GDM1 (cell line): ENCODE results near the gene C12orf42.
A peak's percentile ranks its signal among the peaks of the same experiment; 100 is the strongest.
"Not testable (repeated sequence)": the region's sequence is repeated elsewhere in the genome, so short reads cannot be mapped to it uniquely, and the experiment has no call there.

ENCODE experiments used
- DNase-seq: peaks from one replicate; lab custom pipeline; 2025; lab: John Stamatoyannopoulos, UW

The C12orf42 gene

DNA sequence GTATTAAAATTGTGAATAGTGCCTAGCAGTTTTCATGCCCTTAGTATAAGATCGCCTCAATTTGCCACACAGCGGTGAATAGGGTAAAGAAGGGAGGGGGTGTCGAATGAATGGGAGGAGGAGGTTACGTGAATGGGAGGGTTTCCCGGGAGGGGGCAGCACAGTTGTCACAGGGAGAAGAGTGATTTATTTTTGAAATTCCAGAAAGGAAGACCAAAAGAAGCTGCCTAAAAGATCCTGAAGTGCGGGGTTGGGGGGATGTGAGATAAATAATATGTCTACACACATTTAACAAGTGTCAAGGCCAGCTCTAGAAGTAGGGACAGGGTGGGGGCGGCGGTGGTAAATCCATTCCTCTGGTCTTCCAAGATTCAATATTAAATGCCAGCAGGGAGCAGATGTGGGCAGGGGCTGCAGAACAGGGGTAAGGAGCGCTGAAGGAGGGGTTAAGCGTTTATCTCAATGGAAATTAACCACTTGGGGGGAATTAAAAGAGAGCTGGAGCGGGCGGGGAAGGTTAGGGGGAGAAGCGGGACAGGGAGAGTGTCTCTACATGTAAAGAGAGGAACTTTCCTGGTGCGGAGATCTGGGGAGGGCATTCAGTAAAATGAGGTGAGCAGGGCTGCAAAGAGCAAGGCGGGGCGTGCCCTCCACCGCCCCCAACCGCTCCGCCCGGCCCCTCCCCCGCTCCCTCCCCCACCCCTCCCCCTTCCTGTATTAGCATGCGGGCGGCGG is 867 bp downstream of the C12orf42 start:
- no peak for DNase-seq

DNA sequence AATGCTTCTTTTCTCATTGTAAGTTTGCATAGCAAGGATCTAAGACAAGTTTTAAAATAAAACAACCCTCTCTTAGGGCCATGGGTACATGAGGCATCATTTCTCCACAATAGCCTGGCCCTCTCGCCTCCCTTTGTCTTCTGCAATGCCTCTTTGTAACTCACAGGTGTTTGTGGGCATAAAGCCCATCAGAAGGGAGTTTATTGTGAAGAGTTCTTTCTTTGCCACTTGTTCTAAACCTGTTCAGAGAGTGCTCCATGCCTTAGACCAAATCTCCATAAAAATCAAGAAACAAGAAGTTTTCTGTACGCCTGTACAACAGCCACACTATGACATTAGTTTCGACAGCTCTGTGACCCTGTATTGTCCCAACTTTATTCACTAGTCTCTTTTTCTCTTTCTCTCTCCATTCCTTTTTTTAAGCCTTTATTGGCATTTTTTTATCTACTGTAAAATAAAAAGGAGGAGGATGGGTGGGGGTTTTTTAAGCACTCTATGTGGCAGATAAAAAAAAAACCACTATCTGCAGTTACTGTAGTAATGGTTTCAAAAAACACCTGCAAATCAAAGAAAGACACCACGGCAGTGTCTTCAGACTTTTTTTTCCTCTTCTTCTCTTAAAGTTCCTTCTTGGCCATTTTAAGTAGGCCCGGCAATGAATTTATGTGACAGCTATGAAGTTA is 1.6 kb downstream of the C12orf42 start:
- DNase-seq = no peak

DNA sequence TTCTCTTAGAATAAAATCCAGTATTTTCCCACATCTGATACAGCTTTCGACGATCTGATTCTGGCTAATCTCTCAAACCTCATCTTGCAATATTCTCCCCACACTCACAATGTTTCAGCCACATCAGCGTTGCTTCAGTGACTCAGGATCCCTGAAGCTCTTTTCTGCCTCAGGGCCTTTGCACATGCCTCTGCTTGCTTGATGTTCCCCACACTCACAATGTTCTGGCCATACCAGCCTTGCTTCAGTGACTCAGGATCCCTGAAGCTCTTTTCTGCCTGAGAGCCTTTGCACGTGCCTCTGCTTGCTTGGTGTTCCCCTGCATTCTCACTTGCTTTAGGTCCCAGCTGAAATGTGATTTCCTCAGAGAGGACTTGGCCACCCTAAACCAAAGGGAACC is 2.6 kb downstream of the C12orf42 start:
- DNase-seq = no peak

DNA sequence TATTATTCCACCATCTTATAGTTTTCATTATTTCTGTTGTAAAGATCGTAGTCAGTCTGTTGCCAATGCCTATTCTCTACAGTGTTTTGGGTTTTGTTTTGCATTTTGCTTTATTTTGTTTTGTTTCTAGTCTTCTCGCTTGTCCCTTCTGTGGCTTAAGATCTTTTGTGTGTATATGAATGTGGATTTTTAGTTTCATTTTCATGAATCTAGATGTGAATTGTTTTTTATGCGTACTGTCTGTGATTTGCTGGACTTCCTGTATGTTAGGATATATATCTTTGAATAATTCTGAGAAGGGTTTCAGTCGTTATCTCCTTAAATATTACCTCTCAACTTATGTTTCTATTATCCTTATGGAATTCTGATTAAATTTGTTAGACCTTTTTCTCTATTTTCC is 13.4 kb downstream of the C12orf42 start:
- no peak for DNase-seq

DNA sequence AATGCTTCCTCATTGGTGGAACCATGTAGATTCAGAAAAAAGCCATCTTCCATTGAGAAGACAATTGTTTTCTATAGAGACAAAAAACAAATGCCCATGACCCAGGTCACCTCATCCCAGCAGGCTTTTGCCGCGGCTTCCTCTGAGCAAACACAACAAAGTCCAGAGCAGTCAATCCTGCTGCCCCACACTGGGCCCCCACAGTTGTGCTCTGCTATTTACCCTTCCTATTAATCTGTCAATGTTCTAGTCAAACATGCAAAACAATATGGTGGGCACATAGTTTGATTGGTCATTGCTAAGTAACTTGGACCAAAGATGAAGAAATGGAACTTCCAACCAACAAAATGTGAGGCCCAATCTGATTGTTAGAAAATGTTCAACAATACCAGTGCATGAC is 20.7 kb downstream of the C12orf42 start:
- DNase-seq = no peak

DNA sequence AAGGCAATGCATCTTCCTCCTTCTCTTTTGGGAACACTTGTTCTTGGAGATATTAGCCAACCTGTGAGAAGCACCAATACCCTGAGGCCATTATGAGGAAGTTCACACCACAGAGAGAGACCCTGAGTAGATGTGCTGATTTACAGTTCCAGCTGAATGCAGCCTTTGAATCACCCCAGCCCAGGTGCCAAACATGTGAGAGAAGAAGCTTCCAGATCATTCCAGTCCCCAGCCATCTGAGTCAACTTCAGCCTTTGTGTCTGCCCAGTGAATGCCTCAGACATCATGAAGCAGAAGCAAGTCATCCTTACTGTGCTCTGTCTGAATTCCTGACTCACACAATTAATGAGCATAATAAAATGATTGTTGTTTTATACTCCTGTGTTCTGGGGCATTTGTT is 25.1 kb downstream of the C12orf42 start:
- no peak for DNase-seq

DNA sequence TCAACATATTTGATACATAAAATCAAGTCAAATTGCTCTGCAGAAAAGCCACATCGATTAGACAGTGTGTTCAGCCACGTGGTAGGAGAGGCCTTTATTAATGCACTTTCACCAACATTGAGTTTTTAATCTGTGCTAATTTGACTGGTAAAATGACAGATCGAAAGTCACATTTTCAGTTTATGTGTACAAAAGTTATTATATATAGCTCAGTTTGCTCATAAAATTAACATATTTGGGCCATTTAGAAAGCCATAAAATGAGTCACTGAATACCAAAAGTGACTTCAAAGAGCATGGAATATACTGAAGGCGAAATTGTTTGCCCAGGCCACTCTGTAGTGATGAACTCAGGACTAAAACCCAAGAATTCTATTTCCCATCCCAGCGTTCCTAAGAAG is 26.0 kb downstream of the C12orf42 start:
- DNase-seq = no peak

DNA sequence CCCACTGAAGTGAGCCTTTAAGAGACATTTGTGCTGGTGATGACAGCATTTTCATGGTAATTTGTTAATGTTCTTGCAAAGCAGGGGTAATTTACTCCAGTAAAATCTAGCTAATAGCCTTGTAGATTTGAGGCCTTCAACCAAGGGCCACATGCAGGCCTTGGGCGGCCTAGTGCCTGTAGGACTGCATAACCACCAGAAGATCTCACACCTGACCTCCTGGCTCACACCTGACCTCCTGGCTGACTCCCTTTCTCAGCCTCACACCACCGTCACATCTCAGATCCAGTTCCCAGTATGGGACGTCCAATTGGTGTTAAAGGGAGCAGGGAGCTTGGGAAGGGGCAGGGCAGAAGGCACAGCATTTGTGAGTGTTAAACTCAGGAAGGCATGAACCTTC is 26.9 kb downstream of the C12orf42 start:
- DNase-seq = no peak

DNA sequence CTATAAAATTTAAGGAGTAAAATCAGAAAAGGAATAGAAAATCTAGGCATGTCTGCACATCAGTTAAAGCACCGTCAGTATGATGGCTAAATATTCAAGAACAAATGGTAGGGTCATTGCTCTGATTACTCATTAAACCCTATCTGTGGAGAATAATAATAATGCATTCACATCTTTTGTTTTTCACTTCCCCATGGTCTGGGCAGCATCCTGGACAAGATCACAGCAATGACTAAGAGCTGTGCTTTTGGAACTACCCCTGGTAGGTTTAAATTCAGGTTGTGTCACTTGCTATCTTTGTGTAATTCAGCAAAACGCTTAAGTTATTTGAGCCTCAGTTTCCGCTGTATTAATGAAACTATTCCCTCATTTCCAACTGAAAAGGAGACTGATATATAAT is 33.1 kb downstream of the C12orf42 start:
- DNase-seq = no peak

DNA sequence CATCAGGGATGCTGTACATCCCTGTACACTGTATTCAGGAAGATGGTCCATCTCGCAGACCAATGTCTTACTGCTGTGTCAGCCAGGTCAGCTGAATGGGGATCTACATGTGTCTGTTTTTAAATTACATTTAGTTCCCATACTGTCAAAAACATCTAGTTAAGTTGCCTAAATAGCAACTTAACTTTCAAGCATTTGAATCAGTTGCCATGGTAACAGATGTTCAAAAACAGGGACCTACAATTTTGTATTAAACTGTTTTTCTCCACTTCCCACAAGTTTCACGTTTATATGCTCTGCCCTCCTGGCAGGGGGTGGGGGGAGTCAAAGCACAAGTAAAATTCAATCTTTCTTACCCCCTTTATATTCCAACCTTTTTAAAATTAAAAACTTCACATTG is 38.3 kb downstream of the C12orf42 start:
- no peak for DNase-seq

DNA sequence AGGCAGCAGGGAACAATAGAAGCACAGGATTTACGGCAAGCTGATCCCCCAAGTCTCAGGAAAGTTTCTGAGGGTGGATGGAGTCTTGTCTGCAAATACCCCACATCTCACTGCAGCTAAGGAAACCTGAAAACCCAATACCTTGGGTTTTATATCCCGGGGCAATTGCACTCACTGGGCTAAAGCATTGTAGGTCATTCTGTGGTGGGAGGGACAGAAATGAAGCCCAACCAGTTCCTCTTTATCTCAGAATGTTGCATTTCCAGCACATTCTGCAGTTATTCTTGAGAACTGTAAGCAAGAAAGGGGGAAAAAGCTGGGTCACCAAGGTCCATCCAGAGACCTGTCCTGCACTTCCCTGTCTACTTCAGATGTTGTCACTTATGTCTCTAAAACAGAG is 39.8 kb downstream of the C12orf42 start:
- DNase-seq = no peak

DNA sequence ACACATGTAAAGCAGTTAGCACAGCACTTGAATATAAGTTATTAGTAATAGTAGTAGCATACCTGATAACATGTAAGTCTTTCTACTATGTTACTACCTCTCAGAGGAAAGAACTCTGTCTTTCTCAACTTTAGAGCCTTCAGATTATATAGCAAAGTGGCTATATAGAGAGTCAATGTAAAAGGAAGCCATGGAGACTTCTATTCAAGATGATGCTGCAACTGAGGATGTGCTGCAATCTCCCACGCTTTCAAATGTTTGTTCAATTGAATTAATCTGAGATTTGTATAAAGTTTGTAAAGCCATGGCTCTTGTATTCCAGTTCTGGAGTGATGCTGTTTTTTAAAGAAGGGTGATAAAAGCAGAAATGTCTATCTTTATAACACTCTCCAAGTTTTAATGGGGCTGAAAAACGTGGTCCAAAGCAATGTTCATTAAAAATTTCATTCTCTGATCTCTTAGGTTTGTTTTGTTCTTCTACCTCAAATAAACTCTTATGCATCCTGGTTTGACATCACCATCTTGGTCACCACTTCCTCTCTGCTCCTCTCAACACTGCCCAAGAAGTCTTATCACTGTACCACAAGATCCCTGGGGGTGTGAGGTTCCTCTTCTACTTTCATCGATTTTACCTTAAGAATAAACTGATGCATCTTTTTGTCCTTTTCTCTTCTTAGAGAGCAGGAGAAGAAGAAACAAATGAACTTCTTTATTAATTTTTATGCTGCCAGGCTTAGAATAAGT is 40.6 kb downstream of the C12orf42 start:
- DNase-seq = peak; percentile 80

DNA sequence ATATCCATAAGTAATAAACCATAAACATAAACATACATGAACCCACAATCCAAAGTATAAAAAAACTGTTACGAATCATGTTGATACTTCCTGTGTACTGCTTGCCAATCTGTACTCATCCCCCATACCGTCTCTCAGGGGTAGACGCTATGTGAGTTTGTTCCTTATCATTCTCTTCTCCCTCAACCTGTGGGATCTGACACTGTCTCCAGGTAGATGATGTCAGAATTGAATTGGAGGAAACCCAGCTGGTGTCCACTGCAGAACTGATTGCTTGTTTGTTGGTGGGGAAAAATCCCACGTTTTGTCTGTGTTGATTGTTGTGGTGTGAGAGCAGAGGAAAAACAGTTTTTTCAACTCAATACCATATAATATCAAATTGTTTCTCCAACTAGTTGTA is 50.8 kb downstream of the C12orf42 start:
- no peak for DNase-seq

DNA sequence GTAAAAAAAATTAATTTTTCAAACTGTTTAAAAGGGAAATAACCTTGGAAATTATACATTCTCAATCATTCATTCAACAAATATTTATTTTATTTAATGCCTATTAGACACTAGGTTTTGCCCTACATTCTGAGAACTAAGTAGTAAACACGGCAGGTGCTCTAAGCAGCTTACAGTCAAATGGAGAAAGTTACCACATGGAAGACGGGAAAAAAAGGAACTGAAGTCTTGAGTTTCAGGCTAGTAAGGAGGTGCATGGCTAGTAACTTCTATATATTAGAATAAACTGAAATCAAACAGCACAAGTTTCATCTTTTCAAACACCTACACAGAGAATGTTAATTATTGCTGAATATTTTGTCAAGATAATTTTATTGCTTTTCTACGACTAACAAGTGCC is 52.9 kb downstream of the C12orf42 start:
- DNase-seq = no peak

DNA sequence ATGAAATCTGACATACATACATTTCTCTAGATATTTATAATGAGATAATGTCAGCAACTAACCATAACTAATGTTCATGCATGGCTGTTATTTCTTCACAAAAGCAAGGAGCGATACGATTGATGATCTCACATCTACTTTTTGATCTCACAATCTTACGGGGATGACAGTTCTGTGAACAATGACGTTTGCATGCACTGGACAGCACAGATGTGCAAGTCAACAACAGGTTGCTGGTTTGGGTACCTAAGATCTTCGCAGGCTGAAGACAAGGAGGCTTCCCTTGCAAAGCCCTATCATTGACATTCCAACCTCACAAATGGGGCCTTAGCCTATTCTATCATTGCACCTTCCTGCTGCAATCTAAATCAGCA is 53.6 kb downstream of the C12orf42 start:
- no peak for DNase-seq

DNA sequence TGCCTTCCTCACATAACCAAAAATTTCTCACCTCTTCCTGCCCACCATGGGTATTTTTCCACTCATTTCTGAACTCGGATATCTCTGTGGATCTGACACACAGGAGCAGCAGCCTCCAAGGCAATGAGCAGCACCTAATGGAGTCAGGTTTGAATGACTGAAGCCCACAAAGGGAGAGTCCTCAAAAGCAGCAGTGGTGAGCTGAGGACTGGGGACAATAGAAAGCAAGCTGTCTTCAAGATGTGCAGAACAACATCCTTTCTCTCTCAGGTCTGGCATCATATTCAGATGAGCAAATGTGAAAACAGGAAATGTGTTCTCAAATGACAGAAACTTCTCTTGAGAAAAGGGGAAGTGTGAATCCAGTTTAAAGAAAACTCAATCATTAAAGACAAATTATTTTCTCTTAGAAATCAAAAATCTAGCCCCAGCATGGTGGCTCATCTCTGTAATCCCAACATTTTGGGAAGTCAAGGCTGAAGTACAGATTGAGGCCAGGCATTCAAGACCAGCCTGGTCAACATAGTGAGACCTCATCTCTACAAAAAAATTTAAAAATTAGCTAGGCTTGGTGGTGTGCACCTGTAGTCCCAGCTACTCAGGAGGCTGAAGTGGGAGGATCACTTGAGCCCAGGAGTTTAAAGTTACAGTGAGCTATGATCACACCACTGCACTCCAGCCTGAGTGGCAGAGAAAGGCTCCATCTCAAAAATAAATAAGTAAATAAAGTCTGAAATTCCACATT is 54.2 kb downstream of the C12orf42 start:
- DNase-seq = peak; percentile 19

DNA sequence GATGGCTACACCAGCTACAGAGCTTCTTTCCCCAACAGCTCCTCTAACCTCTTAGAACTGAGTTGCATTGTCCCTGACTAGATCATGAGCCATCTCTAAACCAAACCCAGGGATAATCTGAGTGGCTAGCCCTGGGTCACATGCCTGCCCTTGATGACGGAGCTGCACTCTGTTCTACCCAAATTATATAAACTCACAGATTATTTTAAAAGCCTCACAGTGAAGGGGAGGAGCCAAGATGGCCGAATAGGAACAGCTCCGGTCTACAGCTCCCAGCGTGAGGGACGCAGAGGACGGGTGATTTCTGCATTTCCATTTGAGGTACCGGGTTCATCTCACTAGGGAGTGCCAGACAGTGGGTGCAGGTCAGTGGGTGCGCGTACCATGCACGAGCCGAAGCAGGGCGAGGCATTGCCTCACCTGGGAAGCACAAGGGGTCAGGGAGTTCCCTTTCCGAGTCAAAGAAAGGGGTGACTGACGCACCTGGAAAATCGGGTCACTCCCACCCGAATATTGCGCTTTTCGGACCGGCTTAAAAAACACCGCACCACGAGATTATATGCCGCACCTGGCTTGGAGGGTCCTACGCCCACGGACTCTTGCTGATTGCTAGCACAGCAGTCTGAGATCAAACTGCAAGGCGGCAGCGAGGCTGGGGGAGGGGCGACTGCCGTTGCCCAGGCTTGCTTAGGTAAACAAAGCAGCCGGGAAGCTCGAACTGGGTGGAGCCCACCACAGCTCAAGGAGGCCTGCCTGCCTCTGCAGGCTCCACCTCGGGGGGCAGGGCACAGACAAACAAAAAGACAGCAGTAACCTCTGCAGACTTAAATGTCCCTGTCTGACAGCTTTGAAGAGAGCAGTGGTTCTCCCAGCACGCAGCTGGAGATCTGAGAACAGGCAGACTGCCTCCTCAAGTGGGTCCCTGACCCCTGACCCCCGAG is 61.3 kb downstream of the C12orf42 start:
- DNase-seq = not testable (repeated sequence)

DNA sequence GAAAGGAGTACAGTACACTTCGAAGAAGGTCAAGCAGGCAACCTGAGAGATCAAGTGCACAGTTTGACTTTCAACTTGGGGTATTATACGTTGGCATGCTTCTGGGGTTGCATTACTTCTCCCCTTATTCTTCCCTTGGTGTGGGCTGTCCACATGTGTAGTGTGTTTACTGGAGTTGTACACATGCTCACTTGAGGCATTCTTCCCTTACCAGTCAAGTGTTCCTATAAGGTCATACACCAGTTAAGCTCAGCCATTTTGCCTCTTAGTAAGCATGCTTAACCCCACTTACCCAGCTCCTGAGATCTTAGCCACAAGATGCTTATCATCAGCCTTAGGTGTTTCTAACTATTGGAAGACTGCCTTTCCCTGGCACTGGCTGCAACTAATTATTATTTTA is 63.8 kb downstream of the C12orf42 start:
- DNase-seq = no peak

DNA sequence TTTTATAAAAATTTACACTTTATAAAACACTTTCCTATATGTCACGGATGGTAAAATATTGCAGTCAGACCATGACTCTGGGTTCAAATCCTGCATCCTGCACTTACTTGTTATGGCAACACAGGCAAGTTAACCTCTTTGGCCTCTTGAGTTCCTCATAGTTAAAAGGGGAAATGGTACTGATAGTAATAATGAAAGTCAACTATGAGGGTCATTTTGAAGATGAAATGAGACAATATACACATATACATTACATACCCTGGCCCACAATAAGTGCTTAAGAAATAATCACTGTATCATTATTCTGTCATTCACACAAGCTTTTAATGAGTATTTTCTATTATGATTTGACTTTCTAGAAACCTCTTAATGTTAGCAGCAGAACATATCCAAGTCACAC is 64.4 kb downstream of the C12orf42 start:
- no peak for DNase-seq

DNA sequence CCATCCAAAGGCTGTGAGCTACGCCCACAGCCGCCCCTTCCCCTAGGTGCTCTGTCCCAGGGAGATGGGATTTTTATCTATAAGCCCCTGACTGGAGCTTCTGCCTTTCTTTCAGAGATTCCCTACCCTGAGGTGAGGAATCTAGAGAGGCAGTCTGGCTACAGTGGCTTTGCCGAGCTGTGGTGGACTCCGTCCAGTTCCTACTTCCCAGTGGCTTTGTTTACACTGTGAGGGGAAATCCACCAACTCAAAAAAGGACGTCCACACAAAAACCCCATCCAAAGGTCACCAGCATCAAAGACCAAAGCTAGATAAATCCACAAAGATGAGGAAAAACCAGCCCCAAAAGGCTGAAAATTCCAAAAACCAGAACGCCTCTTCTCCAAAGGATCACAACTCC is 70.1 kb downstream of the C12orf42 start:
- DNase-seq = not testable (repeated sequence)

DNA sequence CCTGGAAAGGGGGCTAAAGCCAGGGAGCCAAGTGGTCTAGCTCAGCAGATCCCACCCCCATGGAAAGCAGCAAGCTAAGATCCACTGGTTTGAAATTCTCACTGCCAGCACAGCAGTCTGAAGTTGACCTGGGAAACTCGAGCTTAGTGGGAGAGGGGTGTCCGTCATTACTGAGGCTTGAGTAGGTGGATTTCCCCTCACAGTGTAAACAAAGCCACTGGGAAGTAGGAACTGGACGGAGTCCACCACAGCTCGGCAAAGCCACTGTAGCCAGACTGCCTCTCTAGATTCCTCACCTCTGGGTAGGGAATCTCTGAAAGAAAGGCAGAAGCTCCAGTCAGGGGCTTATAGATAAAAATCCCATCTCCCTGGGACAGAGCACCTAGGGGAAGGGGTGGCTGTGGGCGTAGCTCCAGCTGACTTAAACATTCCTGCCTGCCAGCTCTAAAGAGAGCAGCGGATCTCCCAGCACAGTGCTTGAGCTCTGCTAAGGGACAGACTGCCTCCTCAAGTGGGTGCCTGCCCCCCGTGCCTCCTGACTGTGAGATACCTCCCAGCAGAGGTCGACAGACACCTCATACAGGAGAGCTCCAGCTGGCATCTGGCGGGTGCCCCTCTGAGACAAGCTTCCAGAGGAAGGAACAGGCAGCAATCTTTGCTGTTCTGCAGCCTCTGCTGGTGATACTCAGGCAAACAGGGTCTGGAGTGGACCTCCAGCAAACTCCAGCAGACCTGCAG is 70.8 kb downstream of the C12orf42 start:
- not testable (repeated sequence) for DNase-seq
